HG02970 (cell line): ENCODE results near the gene IER3.

Experiments
- ATAC-seq: cut with Tn5 transposase; IDR thresholded peaks from one replicate; pipeline ENCODE4 v1.9.1; 2021; ENCODE audit warnings: mild to moderate bottlenecking, moderate library complexity, moderate number of reproducible peaks; ENCODE audit not compliant: unreplicated experiment, low FRiP score

The IER3 gene

DNA sequence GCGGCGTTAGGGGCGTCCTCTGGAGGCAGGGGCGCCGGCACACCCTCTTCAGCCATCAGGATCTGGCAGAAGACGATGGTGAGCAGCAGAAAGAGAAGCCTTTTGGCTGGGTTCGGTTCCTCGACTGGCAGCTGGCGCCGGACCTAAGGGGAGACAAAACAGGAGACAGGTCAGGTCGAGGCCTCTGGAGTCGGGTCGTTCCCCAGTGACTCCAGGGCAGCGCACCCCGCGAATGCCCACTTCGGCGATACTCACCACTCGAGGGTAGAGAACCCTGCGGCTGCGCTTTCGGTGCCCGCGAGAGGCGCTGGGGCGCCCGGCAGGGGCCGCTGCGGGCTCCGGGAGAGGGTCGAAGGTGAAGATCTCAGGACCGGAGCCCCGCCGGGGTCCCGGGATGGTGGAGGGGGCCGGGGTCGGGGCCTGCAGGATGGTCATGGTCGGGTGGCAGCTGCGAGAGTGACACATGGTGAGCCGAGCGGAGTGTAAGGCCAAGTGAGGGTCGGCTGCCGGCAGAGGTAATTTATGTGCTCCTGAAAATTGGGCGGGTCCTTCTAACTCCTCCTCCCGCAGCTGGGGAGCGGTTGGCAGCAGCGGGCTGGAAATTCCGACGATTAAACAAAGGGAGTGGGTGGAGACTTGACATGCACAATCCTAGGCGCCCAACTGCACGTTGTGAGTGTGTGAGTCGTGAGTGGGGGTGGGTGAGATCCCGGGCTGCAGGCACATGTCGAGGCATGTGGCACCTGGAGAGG, at the start of gene IER3:
TSS of gene IER3 (minus strand) at position 494 of the 752 bp plus-strand sequence. CDS start at position 465, 29 bp downstream.
- ATAC-seq, result no peak

DNA sequence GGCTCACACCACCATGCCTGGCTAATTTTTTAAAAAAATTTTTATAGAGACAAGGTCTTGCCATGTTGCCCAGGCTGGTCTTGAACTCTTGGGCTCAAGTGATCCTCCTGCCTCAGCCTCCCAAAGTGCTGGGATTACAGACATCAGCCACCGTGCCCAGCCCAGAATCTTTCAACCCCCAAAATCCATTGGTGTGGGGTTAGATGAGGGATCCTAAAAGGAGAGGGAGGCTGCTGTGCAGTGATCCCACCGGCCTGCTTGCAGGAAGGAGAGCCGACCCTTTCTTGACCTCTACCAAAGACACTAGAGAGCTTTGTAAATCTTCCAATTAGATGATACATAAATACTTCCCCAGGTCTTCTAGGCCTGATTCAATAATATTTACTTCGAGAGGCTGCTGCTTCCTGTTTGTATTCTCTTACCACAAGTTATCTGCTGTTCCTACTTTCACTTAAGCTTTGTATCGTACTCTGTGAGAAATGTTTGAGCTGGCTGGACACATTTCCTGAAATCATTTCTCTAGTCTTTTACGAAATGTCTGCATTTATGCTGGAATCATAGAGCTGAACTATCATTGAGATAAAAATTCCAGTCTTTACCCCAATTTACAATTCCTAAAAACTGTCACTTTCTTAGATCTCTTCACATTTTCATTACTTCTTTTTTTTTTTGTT, 49.3 kb upstream of the IER3 start:
- no peak for ATAC-seq

- ATAC-seq, result no peak
Measured at GRCh38 chr6:30792786-30793185, 48.4 kb upstream of the IER3 start.

GRCh38 chr6:30790724-30791383, 46.5 kb upstream of the IER3 start:
- no peak for ATAC-seq

GRCh38 chr6:30789606-30790005, 45.3 kb upstream of the IER3 start:
- ATAC-seq, result no peak

GRCh38 chr6:30787954-30788353, 43.6 kb upstream of the IER3 start:
- no peak for ATAC-seq

DNA sequence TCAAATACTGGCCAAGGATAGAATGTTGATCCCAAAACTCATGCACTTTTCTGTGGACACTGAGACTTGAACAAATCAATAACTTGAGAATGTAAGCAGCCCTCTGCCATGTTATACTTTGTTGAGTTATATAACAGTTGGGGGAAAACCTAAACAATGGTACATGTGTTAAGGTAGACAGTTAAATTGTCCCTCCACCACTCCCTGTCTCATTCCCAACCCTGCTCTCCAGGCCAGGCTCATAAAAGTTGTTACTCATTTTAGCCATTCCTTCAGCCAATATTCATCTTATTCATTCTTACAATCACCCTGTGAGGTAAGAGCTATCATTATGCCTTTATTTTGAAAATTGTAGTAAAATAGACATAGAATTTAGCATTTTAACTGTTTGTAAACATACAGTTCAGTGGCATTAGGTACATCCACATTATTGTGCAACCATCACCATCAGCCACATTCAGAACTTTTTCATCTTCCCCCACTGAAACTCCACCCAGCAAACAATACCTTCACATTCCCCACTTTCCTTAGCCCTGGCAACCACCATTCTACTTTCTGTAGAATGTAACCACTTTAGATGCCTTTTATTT, 38.2 kb upstream of the IER3 start:
- ATAC-seq, result no peak

DNA sequence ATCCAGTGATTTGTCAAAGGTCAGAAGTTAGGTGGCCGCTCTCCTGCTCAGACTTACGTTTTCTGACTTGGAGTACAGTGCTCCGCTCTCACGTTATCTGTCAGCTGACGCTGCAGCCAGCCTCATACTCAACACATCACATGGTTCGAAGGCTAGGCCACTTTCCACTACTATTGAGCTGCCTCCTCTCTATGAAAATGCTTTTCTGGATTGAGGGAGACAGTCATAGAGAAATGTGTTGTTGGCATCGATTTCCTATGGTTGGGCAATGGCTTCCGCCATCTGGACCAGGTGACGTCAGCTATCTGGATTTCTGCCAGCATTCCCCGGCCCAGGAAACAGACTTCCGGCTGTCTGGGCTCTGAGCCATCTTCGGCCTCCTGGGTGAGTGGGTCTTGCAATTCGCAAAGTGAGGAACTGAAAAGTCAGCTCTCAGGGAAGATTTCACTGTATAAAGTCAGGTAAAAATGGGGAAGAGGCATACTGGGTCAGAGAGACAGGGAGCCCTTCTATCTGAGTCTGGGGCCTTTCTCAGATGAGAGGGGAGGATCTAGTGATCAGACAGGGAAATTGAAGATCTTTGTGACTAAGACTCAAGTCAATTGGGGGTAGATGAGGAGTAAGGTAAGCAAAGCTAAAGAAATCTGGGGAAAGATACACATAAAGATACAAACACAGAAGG, 37.5 kb upstream of the IER3 start:
- ATAC-seq, result no peak

- no peak for ATAC-seq
Measured at GRCh38 chr6:30781395-30781742, 37.0 kb upstream of the IER3 start.

DNA sequence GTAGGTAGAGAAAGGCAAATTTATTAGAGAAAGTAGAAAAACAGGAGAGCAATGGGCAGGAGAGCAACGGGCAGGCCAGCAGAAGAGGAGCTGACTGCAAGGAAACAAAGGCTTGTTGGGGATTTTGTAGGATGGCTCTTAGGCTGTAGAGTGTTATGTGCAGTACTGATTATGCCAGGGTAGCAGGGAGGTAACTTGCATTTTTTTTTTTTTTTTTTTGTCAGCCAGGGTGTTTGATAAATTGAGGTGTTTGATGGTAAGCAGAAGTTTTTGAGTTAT, 36.2 kb upstream of the IER3 start:
- no peak for ATAC-seq

- no peak for ATAC-seq
Measured at GRCh38 chr6:30779850-30780641, 35.7 kb upstream of the IER3 start.

- no peak for ATAC-seq
Measured at GRCh38 chr6:30778001-30778635, 33.8 kb upstream of the IER3 start.

GRCh38 chr6:30777155-30777485, 32.8 kb upstream of the IER3 start:
- ATAC-seq, result no peak

GRCh38 chr6:30776390-30777154, 32.2 kb upstream of the IER3 start:
- no peak for ATAC-seq

DNA sequence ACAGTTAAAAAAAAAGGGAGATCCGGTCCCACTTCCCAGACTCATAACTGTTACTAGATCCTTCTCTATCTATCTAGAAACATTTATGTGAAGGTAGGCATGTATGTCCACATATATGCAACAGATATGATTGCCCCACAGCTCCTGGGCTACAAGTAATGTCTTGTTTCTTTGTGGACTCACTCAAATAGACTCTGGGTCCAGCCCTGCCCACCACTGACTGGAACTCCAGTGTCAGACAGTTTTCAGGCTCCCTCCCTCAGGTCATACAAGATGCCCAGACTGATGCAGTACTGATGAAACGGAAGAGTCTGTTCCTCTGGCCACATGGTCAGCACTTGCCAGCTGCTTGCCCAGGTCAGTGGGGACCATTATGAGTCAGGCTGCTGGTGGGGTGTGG, 30.8 kb upstream of the IER3 start:
- ATAC-seq, result no peak

DNA sequence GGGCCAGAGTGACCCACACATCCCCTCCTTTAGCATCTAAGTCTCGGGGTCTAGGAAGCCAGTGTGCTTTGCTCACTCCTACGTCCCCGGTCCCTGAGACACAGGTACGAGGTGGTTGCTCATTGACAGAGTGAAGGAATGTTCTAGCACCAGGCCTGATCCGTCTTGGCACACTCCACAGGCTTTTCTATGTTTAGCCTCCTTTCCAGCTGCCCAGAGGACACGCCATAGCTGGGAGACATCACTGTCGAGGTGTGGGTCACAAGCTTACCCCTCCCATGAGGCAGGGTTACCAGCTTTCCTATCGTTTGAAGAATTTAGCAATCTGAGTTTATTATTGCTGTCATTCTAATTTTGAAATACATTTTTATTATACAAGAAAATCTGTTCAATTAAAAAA, 30.4 kb upstream of the IER3 start:
- ATAC-seq, result no peak

- no peak for ATAC-seq
Measured at GRCh38 chr6:30770592-30770991, 26.2 kb upstream of the IER3 start.

GRCh38 chr6:30769853-30770524, 25.6 kb upstream of the IER3 start:
- ATAC-seq, result no peak
